Skeletal muscle tissue (tissue), 4 donors: ENCODE measurements around the gene SAYSD1. TPM values are rescaled to one million over a fixed set of nuclear protein-coding genes. Genes with fewer than 3 reads are reported as not detected.

ENCODE experiments used
- H3K27ac ChIP-seq: one replicate; pipeline ENCODE4 v1.7.0; 2013; ENCODE audit warnings: mild to moderate bottlenecking, low read depth, low read length, inconsistent platforms
- H3K27me3 ChIP-seq, 3 donors: one replicate each; pipeline ENCODE4 v1.7.0; 2013; ENCODE audit warnings: low read length in 3 of 3; ENCODE audit not compliant: control insufficient read depth in 3 of 3, insufficient read depth in 3 of 3
- H3K36me3 ChIP-seq, 3 donors: one replicate each; pipeline ENCODE4 v1.7.0; 2013; ENCODE audit warnings: low read length in 3 of 3; ENCODE audit not compliant: control insufficient read depth in 3 of 3, insufficient read depth in 3 of 3
- H3K4me1 ChIP-seq, 3 donors: one replicate each; pipeline ENCODE4 v1.7.0; 2013; ENCODE audit warnings: low read length in 3 of 3, mild to moderate bottlenecking in 3 of 3; ENCODE audit not compliant: control insufficient read depth in 3 of 3, insufficient read depth in 3 of 3
- H3K4me3 ChIP-seq, 3 donors: one replicate each; pipeline ENCODE4 v1.7.0; 2013; ENCODE audit warnings: low read length in 3 of 3
- H3K9ac ChIP-seq, 3 donors: one replicate each; pipeline ENCODE4 v1.7.0; 2013; ENCODE audit warnings: low read length in 3 of 3, mild to moderate bottlenecking in 3 of 3, moderate library complexity in 2 of 3, low read depth in 1 of 3
- H3K9me3 ChIP-seq, 3 donors: one replicate each; pipeline ENCODE4 v1.7.0; 2013; ENCODE audit warnings: low read length in 3 of 3; ENCODE audit not compliant: control insufficient read depth in 3 of 3
- total RNA-seq: library from RNA; depleted of rRNA; stranded (reverse); fragments of >200 nt; gene quantifications from one replicate; pipeline ENCODE4 v1.2.3, GENCODE V29; 2014
- donor health status: Osteomylitis.

The SAYSD1 gene
- total RNA-seq, 1 donor from 2014 or later, result 17.2 TPM

DNA sequence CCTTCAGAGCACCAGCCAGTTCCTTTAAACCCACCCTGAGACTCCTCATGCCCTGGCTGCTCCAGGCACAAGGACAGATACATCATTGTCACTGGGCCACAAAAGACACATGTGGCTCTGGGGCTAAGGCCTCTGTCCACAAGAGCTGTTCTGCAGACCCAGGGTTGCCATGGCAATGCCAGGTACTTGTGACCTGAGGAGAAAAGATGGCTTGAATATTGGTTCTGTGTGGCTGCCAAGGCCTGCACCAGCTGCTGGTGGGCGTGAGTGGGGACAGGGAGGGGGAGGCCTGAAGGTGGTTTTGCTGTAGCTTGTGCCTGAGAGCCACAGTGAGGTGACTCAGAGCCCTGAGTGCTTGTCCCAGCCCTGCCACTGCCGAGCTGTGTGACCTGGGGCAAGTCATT is 31.8 kb downstream of the SAYSD1 start:
- no peaks in the 10 kb centered on the region for H3K36me3 ChIP-seq

DNA sequence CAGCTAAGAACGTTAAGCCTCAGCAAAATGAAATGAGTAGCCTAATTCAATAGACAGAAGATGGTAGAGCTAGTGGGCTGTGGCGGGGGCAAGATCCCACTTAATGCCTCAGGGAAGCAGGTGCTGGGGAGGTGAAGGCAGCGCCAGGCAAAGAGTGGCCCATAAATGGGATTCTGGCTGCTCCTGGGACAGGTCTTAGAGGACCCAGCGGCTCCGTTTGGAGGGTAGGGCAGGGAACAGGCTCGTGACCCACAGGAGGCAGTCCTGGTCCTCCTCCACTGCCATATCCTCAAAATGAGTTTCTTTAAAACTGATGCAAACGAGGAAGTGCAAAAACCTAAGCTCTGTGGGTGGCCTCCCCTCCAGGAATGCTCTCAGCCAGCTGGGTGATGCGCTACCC is 32.7 kb downstream of the SAYSD1 start:
- Histone ChIP-seq H3K27me3 (peaks cover 0 to 21% (median 5%) of the 10 kb centered on the region in 3 donors), H3K4me3 (no peak overlapping the region), H3K36me3 (no peaks in the 10 kb centered on the region), H3K9me3 (no peaks in the 10 kb centered on the region), H3K9ac (no peak overlapping the region), H3K4me1 (peaks cover 13 to 18% (median 18%) of the 10 kb centered on the region in 3 donors), H3K27ac (no peak overlapping the region)

More for the DNA sequence above, 31.8 kb downstream of the SAYSD1 start:
- no peaks in the 10 kb centered on the region for H3K9me3 ChIP-seq
- no peak overlapping the region for H3K4me3 ChIP-seq
- peaks cover 22 to 27% (median 26%) of the 10 kb centered on the region in 3 donors for H3K4me1 ChIP-seq
- H3K9ac ChIP-seq, result no peak overlapping the region
- H3K27ac ChIP-seq, result no peak overlapping the region
- peaks cover 0 to 19% (median 5%) of the 10 kb centered on the region in 3 donors for H3K27me3 ChIP-seq

DNA sequence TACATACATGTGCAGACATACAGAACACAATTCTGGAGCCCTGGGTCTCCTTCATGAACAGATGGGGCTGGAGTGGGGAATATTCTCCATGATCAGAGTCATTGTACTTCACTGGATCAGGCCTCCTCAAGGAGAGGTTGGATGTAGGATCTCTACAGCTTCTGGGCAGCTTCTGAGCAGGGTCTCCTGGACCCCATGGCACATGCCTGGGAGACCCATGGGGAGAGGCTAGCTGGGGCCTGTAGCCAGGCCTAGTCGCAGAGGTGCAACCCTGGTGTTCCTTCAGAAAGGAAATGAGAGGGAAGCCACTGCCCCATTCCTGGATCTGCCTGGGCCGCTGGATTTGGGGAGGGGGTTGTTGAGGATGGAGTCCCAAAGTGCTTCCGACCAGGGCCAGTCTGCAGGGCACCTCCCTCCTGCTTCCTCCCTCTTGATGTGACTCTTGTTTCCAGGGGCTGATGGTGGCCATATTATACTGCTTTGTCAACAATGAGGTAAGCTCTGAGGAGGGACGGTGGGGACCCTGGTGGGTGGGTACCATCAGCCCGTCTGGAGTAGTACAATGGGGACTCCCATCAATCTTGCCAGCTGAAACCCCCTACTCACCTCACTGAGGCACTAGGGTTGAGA is 34.6 kb downstream of the SAYSD1 start:
- H3K27ac ChIP-seq, result no peak overlapping the region

DNA sequence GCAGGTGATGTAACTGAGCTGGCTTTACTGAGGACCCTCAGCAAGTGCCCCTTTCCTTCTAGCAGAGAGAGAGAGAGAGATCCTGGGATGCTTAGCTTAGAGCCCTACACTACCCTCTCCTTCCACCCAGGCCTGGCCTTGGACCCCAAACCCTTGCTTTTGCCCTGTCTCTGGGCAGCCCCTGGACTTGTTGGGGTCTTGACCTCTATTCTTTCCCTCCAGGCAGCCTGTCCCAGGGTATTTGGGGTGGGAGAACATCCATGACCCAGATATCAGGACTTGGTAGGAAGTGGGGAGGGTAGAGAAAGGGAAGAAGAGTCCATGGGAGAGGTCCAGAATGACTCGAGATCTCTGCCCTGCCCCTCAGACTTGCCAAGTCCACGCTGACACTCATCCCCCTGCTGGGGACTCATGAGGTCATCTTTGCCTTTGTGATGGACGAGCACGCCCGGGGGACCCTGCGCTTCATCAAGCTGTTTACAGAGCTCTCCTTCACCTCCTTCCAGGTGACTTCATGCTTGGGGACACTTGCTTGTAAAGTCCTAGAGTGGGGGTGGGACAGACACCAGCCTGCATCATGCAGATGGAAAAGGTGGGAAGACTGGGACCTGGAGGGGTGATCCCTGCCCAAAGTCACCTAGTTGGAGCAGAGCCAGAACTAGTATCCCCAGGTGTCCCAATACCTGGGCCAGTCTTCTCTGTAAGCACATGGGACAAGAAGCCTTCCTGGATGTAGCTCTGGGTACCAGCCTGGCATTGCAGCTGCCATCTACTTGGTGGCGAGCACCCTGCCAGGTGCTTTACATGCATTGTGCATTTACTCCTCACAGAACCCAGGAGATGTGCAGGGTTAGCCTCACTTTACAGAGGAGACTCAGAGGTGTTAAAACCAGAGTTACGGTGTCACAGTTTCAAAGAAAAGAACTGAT is 35.5 kb downstream of the SAYSD1 start:
- H3K27me3 ChIP-seq, result peaks cover 0 to 21% (median 5%) of the 10 kb centered on the region in 3 donors

More for the DNA sequence above, 34.6 kb downstream of the SAYSD1 start:
- peaks cover 0 to 21% (median 5%) of the 10 kb centered on the region in 3 donors for H3K27me3 ChIP-seq
- no peaks in the 10 kb centered on the region for H3K36me3 ChIP-seq
- H3K4me1 ChIP-seq, result peaks cover 0 to 4% (median 2%) of the 10 kb centered on the region in 3 donors
- H3K9me3 ChIP-seq, result no peaks in the 10 kb centered on the region
- no peak overlapping the region for H3K4me3 ChIP-seq
- no peak overlapping the region for H3K9ac ChIP-seq

DNA sequence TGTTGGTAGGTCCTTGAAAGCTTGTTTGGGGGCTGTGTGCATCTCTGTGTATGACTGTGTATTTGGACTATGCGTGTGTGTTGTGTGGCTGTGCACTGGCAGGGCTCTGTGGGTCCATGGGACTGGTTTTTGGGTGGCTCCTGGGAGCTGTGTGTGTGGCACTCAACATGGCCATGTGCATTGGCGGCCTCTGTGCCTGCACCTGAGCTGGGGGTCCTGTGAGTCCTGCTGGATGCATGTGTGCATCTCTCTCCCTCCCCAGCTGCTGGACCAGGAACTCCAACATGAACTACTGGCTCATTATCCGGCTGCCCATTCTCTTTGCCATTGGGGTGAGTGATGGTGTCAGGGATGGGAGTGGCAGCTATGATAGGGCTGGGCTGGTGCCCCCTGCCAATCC is 36.3 kb downstream of the SAYSD1 start:
- no peaks in the 10 kb centered on the region for H3K4me1 ChIP-seq
- no peaks in the 10 kb centered on the region for H3K36me3 ChIP-seq
- H3K27ac ChIP-seq, result no peak overlapping the region
- peaks cover 0 to 16% (median 1%) of the 10 kb centered on the region in 3 donors for H3K27me3 ChIP-seq
- H3K4me3 ChIP-seq, result no peak overlapping the region
- no peaks in the 10 kb centered on the region for H3K9me3 ChIP-seq
- no peak overlapping the region for H3K9ac ChIP-seq

More for the DNA sequence above, 35.5 kb downstream of the SAYSD1 start:
- H3K9ac ChIP-seq, result no peak overlapping the region
- peaks cover 0 to 1% (median under 1%) of the 10 kb centered on the region in 3 donors for H3K4me1 ChIP-seq
- H3K9me3 ChIP-seq, result no peaks in the 10 kb centered on the region
- H3K27ac ChIP-seq, result no peak overlapping the region
- H3K36me3 ChIP-seq, result no peaks in the 10 kb centered on the region
- H3K4me3 ChIP-seq, result no peak overlapping the region

DNA sequence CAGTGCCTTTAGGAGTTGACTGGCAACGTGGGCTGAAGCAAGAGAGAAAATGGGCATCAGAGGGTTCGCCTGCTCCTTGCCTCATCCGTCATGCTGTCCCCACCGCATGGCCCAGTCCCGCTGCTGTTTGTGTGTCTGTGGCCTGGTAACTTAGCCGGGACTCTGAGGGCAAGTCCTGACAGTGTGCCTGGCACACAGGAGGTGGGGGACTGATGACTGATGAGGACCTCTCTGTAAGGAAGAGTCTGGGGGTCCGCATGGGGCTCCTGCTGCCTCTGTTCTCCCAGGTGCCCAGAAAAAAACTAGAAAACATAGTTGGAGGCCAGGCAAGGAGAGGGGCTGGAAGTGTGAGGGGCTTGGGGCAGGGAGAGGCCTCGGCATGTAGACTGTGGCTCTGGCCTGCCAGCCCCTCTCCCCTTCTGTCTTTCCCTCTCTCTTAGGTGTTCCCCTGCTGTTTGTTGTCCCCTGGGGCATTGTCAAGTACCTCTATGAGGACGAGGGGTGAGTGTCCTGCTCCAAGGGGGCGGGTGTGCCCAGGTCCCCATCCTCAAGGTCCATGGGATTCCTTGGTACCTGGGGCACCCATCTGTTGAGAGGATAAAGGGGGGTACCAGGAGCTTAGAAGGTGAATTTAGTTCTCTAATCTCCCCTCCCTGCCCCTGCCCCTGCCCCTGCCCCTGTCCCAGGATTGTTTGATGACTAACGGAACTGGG is 36.9 kb downstream of the SAYSD1 start:
- Histone ChIP-seq H3K9me3 (no peaks in the 10 kb centered on the region), H3K4me3 (no peak overlapping the region), H3K4me1 (no peaks in the 10 kb centered on the region), H3K27ac (no peak overlapping the region), H3K9ac (no peak overlapping the region), H3K27me3 (peaks cover 0 to 15% (median 0%) of the 10 kb centered on the region in 3 donors), H3K36me3 (no peaks in the 10 kb centered on the region)

DNA sequence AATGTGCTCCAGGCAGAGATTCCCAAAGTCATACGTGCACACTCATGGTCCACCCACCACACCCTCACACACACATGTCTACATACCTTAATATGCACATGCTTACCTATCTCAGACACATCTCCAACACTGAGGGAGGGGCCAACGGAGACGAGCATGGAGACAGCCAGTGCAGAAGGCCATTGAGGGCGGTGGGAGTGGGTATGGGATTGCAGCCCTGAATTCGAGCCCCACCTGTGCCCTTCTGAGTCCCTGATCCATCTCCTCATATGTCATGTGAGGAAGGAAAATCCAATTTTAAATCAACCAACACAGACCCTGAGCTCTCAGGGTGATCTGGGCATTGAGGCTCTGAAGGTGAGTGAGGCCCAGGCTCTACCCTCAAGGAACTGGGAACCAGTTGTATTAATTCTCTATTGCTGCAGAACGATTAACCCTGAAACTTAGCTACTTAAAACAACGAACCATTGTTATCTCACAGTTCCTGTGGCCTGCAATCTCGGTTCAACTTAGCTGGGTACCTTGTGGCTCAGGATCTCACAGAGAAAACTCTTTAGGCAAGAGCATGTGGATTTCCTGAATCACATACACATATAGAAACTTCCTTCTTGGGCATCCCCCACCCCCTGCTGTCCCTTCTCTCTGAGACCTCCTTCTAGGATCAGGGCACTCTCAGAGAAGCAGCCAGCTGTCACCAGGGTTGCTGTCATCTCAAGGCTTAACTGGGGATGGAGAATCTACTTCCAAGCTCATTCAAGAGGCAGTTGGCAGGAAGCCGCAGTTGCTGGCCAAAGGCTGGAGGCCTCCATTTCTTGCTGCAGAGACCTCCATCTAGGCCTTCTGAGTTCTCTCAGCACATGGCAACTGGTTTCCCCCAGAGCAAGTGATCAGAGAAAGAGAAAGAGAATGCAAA is 38.1 kb downstream of the SAYSD1 start:
- H3K27ac ChIP-seq, result no peak overlapping the region
- no peaks in the 10 kb centered on the region for H3K9me3 ChIP-seq
- H3K4me3 ChIP-seq, result no peak overlapping the region
- H3K36me3 ChIP-seq, result no peaks in the 10 kb centered on the region
- peaks cover 0 to 14% (median 0%) of the 10 kb centered on the region in 3 donors for H3K27me3 ChIP-seq
- H3K9ac ChIP-seq, result no peak overlapping the region
- H3K4me1 ChIP-seq, result no peaks in the 10 kb centered on the region

DNA sequence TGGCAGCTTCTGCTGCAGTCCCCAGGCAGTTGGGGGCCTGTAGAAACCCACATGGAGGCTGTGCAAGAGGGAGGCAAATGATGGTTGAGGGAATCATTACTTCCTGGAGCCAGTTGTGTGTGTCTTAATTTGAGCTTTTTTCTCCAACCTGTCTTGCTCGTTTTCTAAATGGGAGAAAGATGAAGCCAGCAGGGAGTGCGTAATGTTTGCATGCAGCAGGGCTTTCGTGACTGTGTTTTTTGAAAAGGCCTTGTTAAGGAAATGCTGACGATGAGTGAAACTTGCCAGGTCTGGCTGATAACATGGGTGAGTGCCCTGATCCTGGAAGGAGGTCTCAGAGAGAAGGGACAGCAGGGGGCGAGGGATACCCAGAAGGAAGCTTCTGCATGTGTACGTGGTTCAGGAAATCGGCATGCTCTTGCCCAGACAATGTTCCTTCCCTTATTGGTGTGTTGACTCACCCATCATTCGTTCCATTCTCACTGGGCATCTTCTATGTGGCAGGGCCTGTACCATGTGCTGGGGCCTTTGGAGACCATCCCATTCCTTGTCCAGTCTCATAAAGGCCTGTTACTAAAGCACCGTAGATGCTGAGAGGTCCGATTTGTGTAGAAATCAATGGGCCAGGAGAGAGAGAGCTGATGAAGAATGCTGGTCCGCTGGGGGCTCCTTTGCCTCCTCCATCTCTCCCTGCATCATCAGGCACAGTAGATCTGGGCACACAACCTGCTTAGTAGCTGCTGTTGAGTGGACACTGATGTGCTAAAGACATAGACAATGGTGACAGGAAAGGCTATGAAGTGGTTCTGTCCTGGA is 39.0 kb downstream of the SAYSD1 start:
- H3K9me3 ChIP-seq, result no peaks in the 10 kb centered on the region
- no peak overlapping the region for H3K9ac ChIP-seq
- H3K36me3 ChIP-seq, result no peaks in the 10 kb centered on the region
- H3K27ac ChIP-seq, result no peak overlapping the region
- H3K27me3 ChIP-seq, result peaks cover 0 to 14% (median 0%) of the 10 kb centered on the region in 3 donors
- no peak overlapping the region for H3K4me3 ChIP-seq
- H3K4me1 ChIP-seq, result no peaks in the 10 kb centered on the region
